ENCODE results near the gene ILRUN.
"Not testable (repeated sequence)": the region's sequence is repeated elsewhere in the genome, so short reads cannot be mapped to it uniquely, and the experiment has no call there.

The ILRUN gene

DNA sequence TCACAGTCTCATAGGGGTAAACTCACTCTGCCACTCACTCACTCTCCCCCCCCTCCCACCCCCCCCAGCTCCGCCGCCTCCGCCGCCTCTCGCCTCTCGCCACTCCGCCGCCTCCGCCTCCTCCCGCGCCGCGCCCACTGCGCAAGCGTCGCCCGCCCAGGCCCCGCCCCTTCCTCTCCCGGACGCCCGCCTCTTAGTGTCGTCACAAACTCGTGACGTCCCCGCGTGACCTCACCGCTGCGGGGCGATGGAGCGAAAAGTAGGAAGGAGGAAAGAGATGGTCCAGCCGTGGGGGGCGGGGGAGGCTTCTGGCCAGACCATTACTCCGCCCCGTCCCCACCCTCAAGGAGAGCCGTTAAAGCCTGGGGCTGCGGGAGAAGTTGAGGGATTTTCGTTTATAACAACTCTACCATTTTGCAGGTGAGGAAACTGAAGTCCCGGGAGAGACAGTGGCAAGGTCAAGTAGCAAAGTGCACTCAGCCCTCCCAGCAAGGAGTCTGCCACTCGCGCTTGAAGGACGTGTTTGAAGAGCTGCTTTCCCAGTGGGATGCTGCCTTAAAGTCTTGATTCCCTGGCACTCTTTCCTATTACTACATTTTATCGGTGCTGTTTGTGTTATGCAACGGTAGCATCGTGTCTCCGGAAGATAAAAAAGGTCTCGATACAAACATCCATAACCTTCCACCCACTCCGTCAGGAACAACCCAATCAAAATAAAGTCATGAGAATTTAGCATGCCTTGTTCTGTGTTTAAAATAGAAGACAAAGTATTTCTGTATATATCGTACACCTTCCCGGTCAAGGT, at the start of gene ILRUN:
Gene ILRUN, minus strand, starts transcription at position 29 of the 805 bp plus-strand sequence. CDS start 164 bp downstream, outside the sequence.
- peak; percentile 95 to 97 (median 97) for DNase-seq

DNA sequence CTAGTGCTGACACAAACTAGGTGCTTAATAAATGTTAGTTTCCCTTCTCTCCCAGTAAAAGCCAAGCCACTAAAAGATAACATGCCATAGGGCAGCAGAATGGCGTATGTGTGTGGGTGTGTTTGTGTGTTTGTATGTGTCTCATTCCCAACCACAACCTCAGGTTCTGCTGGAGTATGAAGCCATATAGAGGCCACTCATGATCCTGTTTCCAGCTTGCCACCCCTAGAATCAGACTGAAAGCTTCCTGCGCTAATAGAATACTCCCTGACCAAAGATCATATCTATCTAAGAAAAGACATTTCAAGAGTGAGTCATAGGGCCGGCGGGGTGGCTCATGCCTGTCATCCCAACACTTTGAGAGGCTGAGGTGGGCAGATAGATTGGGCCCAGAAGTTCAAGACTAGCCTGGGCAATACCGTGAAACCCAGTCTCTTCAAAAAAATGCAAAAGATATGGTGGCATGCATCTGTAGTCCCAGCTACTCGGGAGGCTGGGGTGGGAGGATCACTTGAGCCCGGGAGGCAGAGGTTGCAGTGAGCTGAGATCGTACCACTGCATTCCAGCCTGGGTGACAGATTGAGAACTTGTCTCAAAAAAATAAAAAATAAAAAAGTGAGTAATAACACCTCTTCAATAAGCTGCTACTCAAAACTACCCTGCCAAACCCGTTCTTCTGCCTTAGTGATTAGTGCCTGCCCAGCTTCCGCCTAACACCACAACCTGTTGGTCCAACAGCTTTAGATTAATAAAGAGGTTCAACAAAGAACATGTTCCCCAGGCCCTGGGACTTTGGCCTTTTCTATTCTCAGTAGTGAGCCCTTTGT, 48.9 kb upstream of the ILRUN start:
- peak in 1 of 3 experiments; percentile 77 for DNase-seq

DNA sequence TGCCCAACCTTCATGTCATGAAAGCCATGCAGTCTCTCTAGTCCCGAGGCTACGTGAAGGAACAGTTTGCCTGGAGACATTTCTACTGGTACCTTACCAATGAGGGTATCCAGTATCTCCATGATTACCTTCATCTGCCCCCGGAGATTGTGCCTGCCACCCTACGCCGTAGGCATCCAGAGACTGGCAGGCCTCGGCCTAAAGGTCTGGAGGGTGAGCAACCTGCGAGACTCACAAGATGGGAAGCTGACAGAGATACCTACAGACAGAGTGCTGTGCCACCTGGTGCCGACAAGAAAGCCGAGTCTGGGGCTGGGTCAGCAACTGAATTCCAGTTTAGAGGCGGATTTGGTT, 47.7 kb upstream of the ILRUN start:
- DNase-seq: not testable (repeated sequence)

DNA sequence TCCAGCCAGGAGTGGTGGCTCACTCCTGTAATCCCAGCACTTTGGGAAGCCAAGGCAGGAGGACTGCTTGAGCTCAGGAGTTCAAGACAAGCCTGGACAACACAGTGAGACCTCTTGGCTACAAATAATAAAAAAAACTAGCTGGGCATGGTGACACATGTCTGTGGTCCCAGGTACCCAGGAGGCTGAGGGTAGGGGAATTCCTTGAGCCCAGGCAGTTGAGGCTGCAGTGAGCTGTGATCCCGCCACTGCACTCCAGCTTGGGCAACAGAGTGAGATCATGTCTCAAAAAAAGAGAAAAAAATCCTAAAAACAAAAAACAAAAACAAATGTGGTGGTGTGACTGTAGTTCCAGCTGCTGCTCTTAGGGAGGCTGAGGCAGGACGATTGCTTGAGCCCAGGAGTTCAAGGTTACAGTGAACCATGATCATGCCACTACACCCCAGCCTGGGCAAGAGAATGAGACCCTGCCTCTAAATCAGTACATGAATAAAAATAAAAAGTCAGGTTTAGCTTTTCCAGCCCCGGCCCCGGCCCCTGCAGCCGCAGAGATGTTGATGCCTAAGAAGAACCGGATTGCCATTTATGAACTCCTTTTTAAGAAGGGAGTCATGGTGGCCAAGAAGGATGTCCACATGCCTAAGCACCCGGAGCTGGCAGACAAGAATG, 47.2 kb upstream of the ILRUN start:
- no peak for DNase-seq

DNA sequence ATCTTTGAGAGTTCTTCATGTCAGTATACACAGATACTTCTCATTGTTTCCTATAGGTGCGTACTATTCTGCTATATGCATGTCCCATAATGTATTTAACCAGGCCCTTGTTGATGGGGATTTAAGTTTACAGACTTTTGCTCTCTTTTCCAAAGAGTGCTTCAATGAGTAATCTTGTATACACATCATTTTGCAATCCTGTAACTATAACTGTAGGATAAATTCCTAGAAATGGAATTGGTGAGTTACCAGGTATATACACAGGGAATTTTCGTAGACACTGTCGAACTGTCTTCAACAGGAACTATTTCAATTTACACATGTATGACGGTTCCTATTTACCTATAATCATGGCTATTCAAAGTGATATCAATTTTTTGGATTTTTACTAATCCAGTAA, 45.5 kb upstream of the ILRUN start:
- no peak for DNase-seq

DNA sequence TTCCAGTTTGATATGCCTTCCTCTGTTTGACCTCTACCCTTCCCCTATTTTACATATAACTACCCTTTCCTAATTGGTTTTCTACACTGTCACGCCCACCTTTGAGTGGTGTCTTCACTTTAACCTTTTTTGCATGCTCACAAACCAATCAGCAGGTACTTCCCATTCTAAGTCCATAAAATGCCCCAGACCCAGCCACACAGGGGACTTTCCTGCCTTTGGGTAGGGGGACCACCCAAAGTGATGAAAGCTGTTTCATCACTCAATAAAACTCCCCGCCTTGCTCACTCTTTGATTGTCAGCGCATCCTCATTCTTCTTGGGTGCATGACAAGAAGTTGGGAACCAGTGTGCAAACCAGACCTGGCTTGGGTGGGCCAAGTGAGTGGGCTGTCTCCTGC, 40.3 kb upstream of the ILRUN start:
- no peak for DNase-seq

DNA sequence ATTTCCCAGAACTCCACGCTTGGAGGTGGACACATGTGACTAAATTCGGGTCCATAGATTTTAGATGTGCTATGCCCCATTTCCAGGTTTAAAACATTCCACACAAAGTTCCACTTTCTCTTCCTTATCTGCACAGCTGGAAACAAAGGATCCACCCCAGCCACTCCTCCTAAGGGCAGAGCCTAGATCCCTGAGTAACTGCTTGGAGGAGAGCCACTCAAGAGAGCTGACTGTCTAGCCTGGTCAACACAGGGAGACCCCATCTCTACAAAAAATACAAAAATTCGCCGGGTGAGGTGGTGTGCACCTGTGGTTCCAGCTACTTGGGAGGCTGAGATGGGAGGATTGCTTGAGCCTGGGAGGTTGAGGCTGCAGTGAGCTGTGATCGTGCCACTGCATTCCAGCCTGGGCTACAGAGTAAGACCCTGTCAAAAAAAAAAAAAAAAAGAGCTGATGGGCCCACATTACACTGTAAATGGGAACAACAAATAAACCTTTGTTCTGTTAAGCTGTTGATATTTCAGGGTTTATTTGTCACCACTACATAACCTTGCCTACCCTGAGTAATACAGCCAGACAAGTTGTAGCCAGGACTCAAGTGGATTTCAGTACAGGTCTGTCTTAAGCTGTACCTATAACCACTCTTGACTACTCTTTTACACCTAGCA, 35.0 kb upstream of the ILRUN start:
- no peak for DNase-seq

DNA sequence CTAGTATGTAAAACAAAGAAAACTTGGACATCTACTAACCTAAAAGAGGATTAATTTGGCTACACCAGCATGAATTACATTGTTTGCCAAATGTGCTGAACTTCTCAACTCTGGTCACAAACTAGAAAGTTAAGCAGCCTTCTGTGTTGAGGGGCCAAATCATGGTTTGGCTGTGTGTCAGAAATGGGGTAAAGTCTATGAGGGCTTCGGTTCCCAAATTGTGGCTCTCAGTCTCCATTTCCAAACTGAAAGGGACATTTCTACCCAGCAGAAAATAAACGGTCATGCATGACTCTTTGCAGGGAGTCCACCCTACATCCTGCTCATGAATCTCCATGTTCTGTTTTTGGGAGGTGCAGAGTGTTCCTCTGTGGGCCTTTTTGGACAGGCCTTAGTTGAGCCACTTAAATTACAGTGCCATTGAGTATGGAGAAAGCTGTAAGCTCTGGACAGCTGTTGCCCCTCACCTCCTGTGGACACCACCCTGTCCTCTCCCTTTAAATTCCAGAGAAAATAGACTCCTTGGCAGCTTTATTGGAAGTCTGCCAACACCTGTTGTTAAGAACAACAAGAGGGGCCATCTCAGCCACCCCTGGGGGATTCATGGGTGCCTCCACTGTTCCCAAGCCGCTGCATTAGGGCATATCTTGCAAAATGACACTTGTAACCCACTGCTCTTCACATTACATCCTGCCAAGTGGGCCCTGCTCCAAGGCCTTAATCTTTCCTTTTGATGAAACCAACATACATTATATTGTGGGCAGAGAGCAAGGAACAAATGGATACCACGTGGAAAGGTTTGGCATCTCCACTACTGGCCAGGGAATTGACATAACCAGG, 33.3 kb upstream of the ILRUN start:
- DNase-seq: peak in 2 of 3 experiments; percentile 20 to 30

DNA sequence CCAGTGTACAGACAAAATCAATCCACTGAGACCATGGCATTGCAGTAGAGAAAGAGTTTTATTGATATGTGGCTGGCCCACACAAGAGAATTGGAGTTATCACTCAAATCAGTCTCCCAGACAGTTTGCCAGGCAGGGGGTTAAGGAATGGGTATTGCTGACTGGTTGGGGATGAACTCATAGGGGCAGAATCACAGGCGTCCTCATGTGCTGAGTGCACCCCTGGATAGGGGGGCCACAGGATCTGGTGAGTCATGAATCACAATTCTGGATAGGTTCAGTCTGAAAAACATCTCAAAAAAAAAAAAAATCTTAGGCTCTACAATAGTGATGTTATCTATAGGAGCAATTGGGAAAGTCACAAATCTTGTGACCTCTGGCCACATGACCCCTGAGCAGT, 29.5 kb upstream of the ILRUN start:
- no peak for DNase-seq

DNA sequence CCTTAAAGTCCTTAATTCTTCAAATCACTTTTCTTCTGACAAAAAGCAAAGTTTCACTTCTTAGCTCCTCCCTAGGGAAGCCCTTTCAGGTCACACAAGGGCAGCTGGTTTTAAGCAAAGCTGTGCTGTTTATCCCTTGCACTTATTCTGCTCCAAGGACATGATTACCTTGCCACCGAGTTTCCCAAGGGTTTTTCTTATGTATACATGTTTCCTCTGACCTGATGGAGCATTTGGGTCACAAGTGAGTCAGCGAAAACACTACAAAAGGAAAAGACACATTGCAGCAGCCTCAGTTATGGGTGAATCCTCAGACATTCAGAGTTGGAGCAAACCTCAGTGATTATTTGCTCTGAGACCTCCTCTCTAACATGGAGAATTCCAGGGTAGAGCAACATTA, 26.6 kb upstream of the ILRUN start:
- DNase-seq: no peak

DNA sequence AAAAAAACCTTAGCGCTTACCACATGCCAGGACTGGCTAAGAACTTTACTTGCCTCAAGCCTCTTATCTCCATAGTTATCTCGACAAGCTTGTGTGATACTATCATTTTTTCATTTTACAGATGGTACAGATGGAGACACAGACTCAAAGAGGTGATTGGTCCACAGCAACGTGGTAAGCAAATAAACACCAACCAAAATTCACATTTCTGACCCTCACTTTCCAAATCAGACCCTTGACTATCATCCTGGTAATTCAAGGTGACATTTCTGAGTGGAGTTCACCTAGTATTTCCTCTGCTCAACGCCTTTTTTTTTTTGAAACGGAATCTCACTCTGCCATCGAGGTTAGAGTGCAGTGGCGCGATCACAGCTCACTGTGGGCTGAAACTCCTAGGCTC, 25.9 kb upstream of the ILRUN start:
- DNase-seq: no peak

DNA sequence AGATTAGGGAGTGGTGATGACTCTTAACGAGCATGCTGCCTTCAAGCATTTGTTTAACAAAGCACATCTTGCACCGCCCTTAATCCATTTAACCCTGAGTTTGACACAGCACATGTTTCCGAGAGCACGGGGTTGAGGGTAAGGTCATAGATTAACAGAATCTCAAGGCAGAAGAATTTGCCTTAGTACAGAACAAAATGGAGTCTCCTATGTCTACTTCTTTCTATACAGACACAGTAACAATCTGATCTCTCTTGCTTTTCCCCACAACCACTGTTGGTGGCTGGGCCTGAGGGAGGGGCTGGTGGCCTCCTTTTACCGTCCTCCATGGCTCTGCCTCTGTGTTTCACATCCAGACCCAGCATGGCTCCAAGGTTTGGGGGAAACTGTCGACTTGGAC, 23.6 kb upstream of the ILRUN start:
- DNase-seq: not testable (repeated sequence)

DNA sequence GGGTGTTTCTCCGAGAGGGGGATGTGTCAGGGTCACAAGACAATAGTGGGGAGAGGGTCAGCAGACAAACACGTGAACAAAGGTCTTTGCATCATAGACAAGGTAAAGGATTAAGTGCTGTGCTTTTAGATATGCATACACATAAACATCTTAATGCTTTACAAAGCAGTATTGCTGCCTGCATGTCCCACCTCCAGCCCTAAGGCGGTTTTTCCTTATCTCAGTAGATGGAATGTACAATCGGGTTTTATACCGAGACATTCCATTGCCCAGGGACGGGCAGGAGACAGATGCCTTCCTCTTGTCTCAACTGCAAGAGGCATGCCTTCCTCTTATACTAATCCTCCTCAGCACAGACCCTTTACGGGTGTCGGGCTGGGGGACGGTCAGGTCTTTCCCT, 23.1 kb upstream of the ILRUN start:
- DNase-seq: not testable (repeated sequence)

DNA sequence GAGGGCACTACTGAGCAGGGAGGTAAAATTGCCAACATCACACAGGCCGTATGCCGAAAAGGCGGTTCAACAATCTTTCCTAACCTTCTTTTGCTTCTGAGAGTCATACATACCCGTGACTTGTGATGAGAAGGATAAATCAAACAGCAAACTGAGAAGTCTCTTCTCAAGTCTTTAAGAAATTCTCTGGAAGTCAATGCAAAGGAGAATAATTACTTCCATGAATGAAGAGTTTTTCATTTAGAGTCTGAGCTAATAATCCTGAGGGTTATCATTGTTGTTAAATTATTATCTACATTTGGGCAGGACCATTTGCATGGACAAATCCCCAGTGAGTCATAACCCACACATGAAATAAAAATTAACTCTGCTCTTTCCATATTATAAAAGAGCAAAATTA, 22.4 kb upstream of the ILRUN start:
- DNase-seq: no peak

DNA sequence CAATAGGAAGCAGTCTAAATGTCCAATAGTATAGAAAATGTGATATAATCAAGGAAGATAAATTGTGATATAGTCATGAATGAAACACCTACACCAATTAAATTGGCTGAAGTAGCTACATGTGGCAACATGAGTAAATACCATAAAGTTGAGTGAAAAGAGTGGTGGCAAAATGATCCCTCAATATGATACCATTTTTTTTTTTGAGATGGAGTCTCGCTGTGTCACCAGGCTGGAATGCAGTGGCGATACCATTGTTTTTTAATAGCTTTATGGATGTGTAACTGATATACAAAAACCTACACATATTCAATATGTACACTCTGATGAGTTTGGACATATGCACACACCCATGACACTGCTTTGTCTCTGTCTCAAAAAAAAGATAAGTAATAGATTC, 20.9 kb upstream of the ILRUN start:
- no peak for DNase-seq

DNA sequence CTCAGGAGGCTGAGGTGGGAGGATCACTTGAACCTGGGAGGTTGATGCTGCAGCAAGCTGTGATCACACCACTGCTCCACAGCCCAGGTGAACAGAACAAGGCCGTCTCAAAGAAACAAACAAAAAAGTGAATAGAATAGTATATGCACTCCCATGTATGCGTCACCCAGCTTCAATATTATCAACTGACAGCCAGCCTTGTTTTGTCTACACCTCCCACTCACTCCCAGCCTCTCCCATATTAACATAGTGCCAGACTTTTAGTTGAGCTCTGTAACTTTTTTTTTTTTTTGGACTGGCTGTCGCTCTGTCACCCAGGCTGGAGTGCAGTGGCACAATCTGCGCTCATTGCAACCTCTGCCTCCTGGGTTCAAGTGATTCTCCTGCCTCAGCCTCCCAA, 18.1 kb upstream of the ILRUN start:
- DNase-seq: no peak

DNA sequence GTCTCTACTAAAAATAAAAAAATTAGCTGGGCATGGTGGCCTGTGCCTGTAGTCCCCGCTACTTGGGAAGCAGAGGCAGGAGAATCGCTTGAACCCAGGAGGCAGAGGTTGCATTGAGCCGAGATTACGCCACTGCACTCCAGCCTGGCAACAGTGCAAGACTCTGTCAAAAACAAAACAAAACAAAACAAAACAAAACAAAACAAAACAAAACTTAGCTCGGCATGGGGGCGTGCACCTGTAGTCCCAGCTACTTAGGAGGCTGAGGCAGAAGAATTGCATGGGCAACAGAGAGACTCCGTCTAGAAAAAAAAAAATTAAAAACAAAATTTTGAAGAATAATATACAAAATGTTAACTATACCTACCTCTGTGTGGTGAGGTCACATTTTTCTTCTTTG, 16.3 kb upstream of the ILRUN start:
- not testable (repeated sequence) for DNase-seq

DNA sequence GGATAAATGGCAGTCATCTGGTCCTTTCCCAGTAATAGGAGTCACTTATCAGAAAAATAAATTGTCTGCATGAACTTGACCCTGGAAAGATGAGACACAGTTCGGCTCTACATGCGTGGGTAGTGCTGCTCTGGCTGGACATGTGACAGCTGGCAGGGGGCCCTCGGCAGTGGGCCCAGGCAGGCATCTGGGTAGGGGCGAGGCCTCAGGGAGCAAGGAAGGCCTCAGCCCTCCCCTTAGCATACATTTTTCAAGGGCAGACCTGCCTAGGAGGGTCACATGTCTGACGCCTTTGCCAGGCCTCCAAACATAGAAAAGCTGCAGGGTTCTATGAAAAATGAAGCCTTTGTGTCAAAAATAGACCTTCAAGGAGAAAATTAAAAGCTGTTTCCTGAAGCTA, 12.8 kb upstream of the ILRUN start:
- no peak for DNase-seq

DNA sequence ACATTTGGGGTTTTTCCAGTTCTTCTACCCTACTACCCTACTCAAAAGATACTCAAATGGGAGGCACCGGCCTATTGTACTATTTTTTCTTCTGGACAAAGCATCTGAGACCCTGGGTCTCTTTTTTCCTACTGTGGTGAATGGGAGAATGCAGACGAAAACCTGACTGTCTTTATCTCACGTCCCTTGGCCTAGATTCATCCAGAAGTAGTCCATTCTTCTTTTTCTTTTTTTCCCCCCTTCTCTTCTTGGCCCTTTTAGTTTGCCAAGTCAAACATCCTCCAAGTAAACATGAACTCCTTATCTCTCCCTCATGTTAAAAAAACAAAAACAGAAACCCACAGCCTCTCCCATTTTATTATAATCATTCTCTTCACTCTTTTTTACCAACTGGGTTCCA, 8.7 kb upstream of the ILRUN start:
- DNase-seq: no peak

DNA sequence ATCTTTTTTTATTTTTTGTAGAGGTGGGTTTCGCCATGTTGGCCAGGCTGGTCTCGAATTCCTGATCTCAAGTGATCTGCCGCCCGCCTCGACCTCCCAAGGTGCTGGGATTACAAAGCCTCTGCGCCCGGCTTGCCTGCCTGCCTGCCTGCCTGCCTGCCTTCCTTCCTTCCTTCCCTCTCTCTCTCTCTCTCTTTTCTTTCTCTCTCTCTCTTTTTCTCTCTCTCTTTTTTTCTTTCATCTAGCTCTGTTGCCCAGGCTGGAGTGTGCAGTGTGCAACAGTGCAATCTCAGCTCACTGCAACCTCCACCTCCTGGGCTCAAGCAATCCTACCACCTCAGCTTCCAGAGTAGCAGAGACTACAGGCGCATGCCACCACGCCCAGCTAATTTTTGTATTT, 4.6 kb upstream of the ILRUN start:
- no peak for DNase-seq

DNA sequence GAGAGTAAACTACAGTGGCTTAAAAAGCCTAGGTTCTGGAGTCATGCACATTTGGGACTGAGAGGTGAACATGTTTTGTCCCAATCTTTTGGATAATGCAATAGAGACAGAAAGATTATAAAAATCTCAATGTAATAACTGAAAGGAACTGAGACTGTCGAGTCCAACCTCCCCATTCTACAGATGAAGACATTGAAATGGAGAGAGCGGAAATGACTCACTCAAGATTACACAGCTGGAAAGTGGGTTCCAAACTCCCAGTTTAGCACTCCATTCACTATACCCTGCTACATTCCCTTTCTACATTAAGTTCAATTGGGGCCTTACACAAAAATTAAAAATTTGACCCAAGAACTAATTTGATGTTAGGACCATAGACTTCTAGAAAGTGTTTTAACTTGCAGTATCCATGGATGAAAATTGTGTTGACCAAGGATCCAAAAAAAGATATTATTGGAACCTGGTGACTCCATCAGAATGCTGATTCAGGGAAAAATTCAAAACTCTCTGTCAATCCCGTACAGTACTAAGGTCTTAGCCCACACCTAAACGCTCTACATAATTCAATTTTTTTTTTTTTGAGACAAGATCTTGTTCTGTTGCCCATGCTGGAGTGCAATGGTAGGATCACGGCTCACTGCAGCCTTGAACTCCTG, 1.5 kb upstream of the ILRUN start:
- no peak for DNase-seq

DNA sequence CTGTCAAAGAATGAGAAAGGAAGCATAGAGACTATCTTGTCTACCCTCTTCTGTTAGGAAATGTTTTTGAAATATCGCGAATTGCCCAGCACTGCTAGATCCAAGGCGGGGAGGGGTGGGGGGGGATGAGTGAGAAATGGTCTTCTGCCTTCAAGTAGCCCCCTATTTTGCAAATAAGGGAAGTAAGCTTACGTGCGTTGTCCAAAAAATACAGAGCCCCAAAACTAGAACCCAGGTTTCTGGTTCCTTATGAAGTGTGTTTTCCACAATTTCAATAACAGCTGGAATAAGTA, 923 bp upstream of the ILRUN start:
- no peak for DNase-seq

All from NCI-H1417 (cell line).